Neural cell (in vitro differentiated cells): ENCODE measurements around the gene CDKL5.

Experiments
- EP300 ChIP-seq: fragments of 450-650 bp; conservative IDR thresholded peaks from 2 replicates; pipeline ENCODE4 v1.6.1; 2014; ENCODE audit warnings: antibody characterized with exemption, mild to moderate bottlenecking, moderate library complexity; ENCODE audit not compliant: poor library complexity, severe bottlenecking
- POLR2AphosphoS5 ChIP-seq: IDR thresholded peaks from 2 replicates; pipeline ENCODE4 v1.6.1; 2012
- TAF1 ChIP-seq: IDR thresholded peaks from 2 replicates; pipeline ENCODE4 v1.6.1; 2012; ENCODE audit warnings: low read depth
- TF ChIP-seq, protein P1 (sequence below): fragments of 450-650 bp; IDR thresholded peaks from 2 replicates; pipeline ENCODE4 v1.5.1; 2014; ENCODE audit warnings: antibody characterized with exemption, mild to moderate bottlenecking, moderate library complexity; ENCODE audit not compliant: poor library complexity, severe bottlenecking

DNA sequence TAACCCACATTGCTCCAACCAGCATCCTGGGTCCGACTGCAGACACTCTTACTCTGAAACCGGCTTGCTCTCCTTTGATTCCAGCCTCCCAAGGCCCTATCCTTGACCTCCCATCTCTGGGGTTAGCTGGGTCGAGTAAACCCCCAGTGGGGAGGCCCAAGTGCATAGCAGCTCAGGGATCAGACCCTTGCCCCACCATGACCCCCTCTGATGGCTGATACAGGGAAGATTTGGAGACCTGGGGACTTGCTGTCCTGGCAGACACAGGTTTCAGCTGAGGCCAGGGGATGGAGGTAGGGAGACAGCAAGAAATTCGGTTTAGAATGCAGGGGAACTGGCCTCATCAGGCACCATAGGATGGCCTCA, 23.6 kb upstream of the CDKL5 start:
- no peak for TF ChIP-seq POLR2AphosphoS5
- TF ChIP-seq, protein P1, sequence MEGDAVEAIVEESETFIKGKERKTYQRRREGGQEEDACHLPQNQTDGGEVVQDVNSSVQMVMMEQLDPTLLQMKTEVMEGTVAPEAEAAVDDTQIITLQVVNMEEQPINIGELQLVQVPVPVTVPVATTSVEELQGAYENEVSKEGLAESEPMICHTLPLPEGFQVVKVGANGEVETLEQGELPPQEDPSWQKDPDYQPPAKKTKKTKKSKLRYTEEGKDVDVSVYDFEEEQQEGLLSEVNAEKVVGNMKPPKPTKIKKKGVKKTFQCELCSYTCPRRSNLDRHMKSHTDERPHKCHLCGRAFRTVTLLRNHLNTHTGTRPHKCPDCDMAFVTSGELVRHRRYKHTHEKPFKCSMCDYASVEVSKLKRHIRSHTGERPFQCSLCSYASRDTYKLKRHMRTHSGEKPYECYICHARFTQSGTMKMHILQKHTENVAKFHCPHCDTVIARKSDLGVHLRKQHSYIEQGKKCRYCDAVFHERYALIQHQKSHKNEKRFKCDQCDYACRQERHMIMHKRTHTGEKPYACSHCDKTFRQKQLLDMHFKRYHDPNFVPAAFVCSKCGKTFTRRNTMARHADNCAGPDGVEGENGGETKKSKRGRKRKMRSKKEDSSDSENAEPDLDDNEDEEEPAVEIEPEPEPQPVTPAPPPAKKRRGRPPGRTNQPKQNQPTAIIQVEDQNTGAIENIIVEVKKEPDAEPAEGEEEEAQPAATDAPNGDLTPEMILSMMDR = no peak
- no peak for TF ChIP-seq EP300
- no peak for TF ChIP-seq TAF1
